ENCODE measurements around the gene GALK1. TPM values are rescaled to one million over a fixed set of nuclear protein-coding genes. Genes with fewer than 3 reads are reported as not detected.

Gene GALK1
- total and polyA plus RNA-seq, 2 of the 13 experiments (the other 11 are each of a cell fraction or from before 2014, with no cell fraction given), result 59.9 to 93.6 TPM

GRCh38 chr17:75754378-75755204 is 10.4 kb downstream of the GALK1 start (continued):
- no peak for TF ChIP-seq TCF7 (IDR thresholded peaks at IDR 0.05; ENCODE audit: low read depth)
- TF ChIP-seq ZNF75D (CRISPR knock-in tag; IDR thresholded peaks at IDR 0.05; ENCODE audit: borderline replicate concordance), result no peak
- TF ChIP-seq ARID5B (CRISPR knock-in tag; IDR thresholded peaks at IDR 0.05), result no peak; the same call in none of the 2 replicates
- peak; percentile 76 for TF ChIP-seq ZFX (CRISPR knock-in tag; IDR thresholded peaks at IDR 0.05; ENCODE audit: low read depth)
- TF ChIP-seq CHCHD3 (CRISPR knock-in tag; IDR thresholded peaks at IDR 0.05), result no peak
- TF ChIP-seq ZKSCAN1 (IDR thresholded peaks at IDR 0.05; ENCODE audit: low read length), result no peak
- peak; percentile 54; the same call in 1 of the 2 replicates for TF ChIP-seq ZNF468 (CRISPR knock-in tag; IDR thresholded peaks at IDR 0.05)
- no peak for TF ChIP-seq ZNF550 (CRISPR knock-in tag; IDR thresholded peaks at IDR 0.05; ENCODE audit: borderline replicate concordance)
- no peak for TF ChIP-seq ZNF7 (CRISPR knock-in tag; IDR thresholded peaks at IDR 0.05)
- no peak for TF ChIP-seq KDM5A (IDR thresholded peaks at IDR 0.05; ENCODE audit: borderline replicate concordance, low read length)
- no peak for TF ChIP-seq ZFYVE20 (CRISPR knock-in tag; IDR thresholded peaks at IDR 0.05; ENCODE audit: borderline replicate concordance, low read depth)
- TF ChIP-seq ZNF800 (CRISPR knock-in tag; IDR thresholded peaks at IDR 0.05), result no peak
- peak; percentile 33; the same call in 1 of the 2 replicates for TF ChIP-seq ZMYM4 (CRISPR knock-in tag; IDR thresholded peaks at IDR 0.05)
- TF ChIP-seq REL (CRISPR knock-in tag; conservative IDR thresholded peaks at IDR 0.05), result peak; percentile 64; the same call in 1 of the 2 replicates
- TF ChIP-seq MTF1 (CRISPR knock-in tag; IDR thresholded peaks at IDR 0.05), result no peak
- no peak for TF ChIP-seq TIGD3 (CRISPR knock-in tag; IDR thresholded peaks at IDR 0.05; ENCODE audit: borderline replicate concordance)
- no peak for TF ChIP-seq TRIM22 (IDR thresholded peaks at IDR 0.05)
- TF ChIP-seq ZNF253 (CRISPR knock-in tag; IDR thresholded peaks at IDR 0.05; ENCODE audit: borderline replicate concordance), result no peak
- no peak for TF ChIP-seq SP2 (CRISPR knock-in tag; IDR thresholded peaks at IDR 0.05)

Measured in HepG2 (cell line).